K562 (cell line): ENCODE data around the gene CSF1. TPM values are rescaled to one million over a fixed set of nuclear protein-coding genes. Genes with fewer than 3 reads are reported as not detected.

Experiments
- ADNP ChIP-seq: fragments of 200-800 bp; sonication (Bioruptor generic); IDR thresholded peaks from 2 replicates; pipeline ENCODE4 v1.6.1; 2016; ENCODE audit warnings: missing genetic modification characterization, missing compliant biosample characterization
- ATF7 ChIP-seq: fragments of 450-650 bp; IDR thresholded peaks from 2 replicates; pipeline ENCODE4 v1.7.1; 2014; ENCODE audit warnings: mild to moderate bottlenecking, moderate library complexity
- C11orf30 ChIP-seq: fragments of 450-650 bp; IDR thresholded peaks from 2 replicates; pipeline ENCODE4 v1.6.1; 2016; ENCODE audit warnings: low read depth, mild to moderate bottlenecking
- EHMT2 ChIP-seq: fragments of 450-650 bp; IDR thresholded peaks from 2 replicates; pipeline ENCODE4 v1.6.1; 2018; ENCODE audit warnings: antibody characterized with exemption
- ELF1 ChIP-seq: fragments of 200-800 bp; sonication (Bioruptor generic); IDR thresholded peaks from 2 replicates; pipeline ENCODE4 v1.6.1; 2016; ENCODE audit warnings: missing genetic modification characterization, missing compliant biosample characterization
- ERF ChIP-seq: fragments of 450-650 bp; formaldehyde crosslinking; IDR thresholded peaks from 2 replicates; pipeline ENCODE4 v1.4.0; 2020; ENCODE audit warnings: mild to moderate bottlenecking, mixed read lengths
- GTF2E2 ChIP-seq: fragments of 200-800 bp; sonication (Bioruptor generic); IDR thresholded peaks from 2 replicates; pipeline ENCODE4 v1.6.1; 2016; ENCODE audit warnings: missing genetic modification characterization, missing compliant biosample characterization
- HEY1 ChIP-seq: fragments of 250-450 bp; sonication (Bioruptor Pico); IDR thresholded peaks from 2 replicates; pipeline ENCODE4 v1.5.0; 2020; ENCODE audit warnings: mild to moderate bottlenecking, moderate library complexity, borderline replicate concordance
- L3MBTL2 ChIP-seq: fragments of 450-650 bp; IDR thresholded peaks from 2 replicates; pipeline ENCODE4 v1.6.1; 2016; ENCODE audit warnings: mild to moderate bottlenecking, moderate library complexity
- PHF21A ChIP-seq: fragments of 450-650 bp; IDR thresholded peaks from 2 replicates; pipeline ENCODE4 v1.6.1; 2017; ENCODE audit warnings: low read depth, borderline replicate concordance
- SMAD1 ChIP-seq: fragments of 150-350 bp; IDR thresholded peaks from 2 replicates; pipeline ENCODE4 v1.6.1; 2014; ENCODE audit warnings: low read length, low read depth; ENCODE audit not compliant: partially characterized antibody
- SMAD3 ChIP-seq: fragments of 450-650 bp; formaldehyde crosslinking; conservative IDR thresholded peaks from 2 replicates; pipeline ENCODE4 v1.4.0; 2020; ENCODE audit warnings: mild to moderate bottlenecking
- ZNF134 ChIP-seq: fragments of 250-450 bp; sonication (Bioruptor Pico); conservative IDR thresholded peaks from 2 replicates; pipeline ENCODE4 v1.4.0; 2020
- ZNF24 ChIP-seq: fragments of 450-650 bp; IDR thresholded peaks from 2 replicates; pipeline ENCODE4 v1.6.1; 2016
- ZNF644 ChIP-seq: fragments of 200-800 bp; sonication (Bioruptor generic); IDR thresholded peaks from 2 replicates; pipeline ENCODE4 v1.6.1; 2016; ENCODE audit warnings: low read depth, missing genetic modification characterization, missing compliant biosample characterization
- polyA plus RNA-seq, 8 experiments: library from polyadenylated mRNA; depleted of rRNA in 4 of 8; stranded (reverse) in 5 of 8; unstranded in 3 of 8; fragments of >200 nt; fragmentation: Nextera tagmentation in 2 of 8; fragmentation: Illumina TruSeq in 1 of 8; extraction: Ambion mirVana in 2 of 8; extraction: Trizol in 1 of 8; gene quantifications; 2 replicates each; pipeline versions ENCODE4 v1.2.1 to v1.2.3, GENCODE V29; 2011 to 2014; ENCODE audit warnings: inconsistent platforms in 1 of 8, missing spikeins in 1 of 8
- total RNA-seq, 7 experiments: library from RNA; depleted of rRNA in 6 of 7; stranded (reverse); fragments of >200 nt in 6 of 7; fragmentation: Illumina TruSeq in 2 of 7; extraction: Trizol in 2 of 7; gene quantifications; 2 replicates each; pipeline versions ENCODE4 v1.2.1 to v1.2.3, GENCODE V29; 2011 to 2021; ENCODE audit warnings: low replicate concordance in 1 of 7
- TF ChIP-seq, protein P1 (sequence below), 2 experiments: fragments of 450-650 bp; conservative IDR thresholded peaks; 2 replicates each; pipeline ENCODE4 v1.6.1; 2017; ENCODE audit warnings: mild to moderate bottlenecking in 2 of 2, moderate library complexity in 2 of 2
- TF ChIP-seq, protein P2 (sequence below): IDR thresholded peaks from 2 replicates; pipeline ENCODE4 v1.6.1; 2011; ENCODE audit warnings: borderline replicate concordance, low read depth, mild to moderate bottlenecking, moderate library complexity, low read length; ENCODE audit not compliant: insufficient read depth, poor library complexity, severe bottlenecking

The CSF1 gene
- total and polyA plus RNA-seq, 9 of the 15 experiments (the other 6 are each of a cell fraction or from before 2014, with no cell fraction given) = 0.18 to 11.8 (median 2.8) TPM

DNA sequence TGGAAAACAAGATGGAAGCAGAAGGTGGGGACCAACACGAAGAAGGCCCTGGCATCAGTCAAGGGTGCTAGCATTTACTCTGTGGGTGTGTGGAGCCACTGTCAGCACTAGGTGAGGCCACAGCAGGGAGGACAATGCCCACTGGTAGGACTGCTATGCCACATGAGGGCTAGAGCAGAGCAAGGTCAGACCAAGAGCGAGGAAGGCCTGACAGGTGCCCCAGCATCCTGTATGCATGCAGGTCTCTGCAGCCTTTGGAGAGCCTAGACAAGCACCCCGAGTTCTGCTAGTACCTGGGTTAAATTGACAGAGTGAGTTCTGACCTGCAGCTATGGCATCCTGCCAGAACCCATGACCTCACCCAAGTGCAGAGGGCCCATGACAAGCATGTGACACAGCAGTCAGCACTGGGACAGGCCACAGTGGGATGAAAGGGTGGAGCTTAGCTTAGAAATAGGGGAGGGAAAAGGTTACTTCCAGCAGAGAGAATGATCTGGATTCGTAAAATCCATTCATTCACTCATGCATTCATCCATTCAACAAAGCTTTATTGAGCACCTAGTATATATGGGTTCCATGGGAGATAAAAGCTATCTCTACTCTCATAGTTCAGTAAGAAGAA lies 9.0 kb upstream of the CSF1 start (continued):
- TF ChIP-seq, protein P1, sequence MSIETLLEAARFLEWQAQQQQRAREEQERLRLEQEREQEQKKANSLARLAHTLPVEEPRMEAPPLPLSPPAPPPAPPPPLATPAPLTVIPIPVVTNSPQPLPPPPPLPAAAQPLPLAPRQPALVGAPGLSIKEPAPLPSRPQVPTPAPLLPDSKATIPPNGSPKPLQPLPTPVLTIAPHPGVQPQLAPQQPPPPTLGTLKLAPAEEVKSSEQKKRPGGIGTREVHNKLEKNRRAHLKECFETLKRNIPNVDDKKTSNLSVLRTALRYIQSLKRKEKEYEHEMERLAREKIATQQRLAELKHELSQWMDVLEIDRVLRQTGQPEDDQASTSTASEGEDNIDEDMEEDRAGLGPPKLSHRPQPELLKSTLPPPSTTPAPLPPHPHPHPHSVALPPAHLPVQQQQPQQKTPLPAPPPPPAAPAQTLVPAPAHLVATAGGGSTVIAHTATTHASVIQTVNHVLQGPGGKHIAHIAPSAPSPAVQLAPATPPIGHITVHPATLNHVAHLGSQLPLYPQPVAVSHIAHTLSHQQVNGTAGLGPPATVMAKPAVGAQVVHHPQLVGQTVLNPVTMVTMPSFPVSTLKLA (conservative IDR thresholded peaks at IDR 0.05) = peak in 1 of 2 experiments; percentile 59; a peak in 3 of 4 replicates
- TF ChIP-seq HEY1 (CRISPR knock-in tag) (0 out of 2 replicates have a peak, but pooled peaks have one; percentile 18), GTF2E2 (tag) (no peak), ERF (CRISPR knock-in tag) (no peak), L3MBTL2 (peak; percentile 77), ATF7 (peak; percentile 98), C11orf30 (peak; percentile 68), ZNF644 (peak; percentile 49), ADNP (tag) (peak; percentile 65; the same call in 1 of the 2 replicates), SMAD1 (peak; percentile 90), ZNF134 (CRISPR knock-in tag) (no peak), ZNF24 (peak; percentile 98), EHMT2 (peak; percentile 6; the same call in 1 of the 2 replicates), ELF1 (0 out of 2 replicates have a peak, but pooled peaks have one; percentile 16), PHF21A (peak; percentile 95; the same call in 1 of the 2 replicates), SMAD3 (CRISPR knock-in tag) (peak; percentile 56; the same call in 1 of the 2 replicates)
- TF ChIP-seq, protein P2, sequence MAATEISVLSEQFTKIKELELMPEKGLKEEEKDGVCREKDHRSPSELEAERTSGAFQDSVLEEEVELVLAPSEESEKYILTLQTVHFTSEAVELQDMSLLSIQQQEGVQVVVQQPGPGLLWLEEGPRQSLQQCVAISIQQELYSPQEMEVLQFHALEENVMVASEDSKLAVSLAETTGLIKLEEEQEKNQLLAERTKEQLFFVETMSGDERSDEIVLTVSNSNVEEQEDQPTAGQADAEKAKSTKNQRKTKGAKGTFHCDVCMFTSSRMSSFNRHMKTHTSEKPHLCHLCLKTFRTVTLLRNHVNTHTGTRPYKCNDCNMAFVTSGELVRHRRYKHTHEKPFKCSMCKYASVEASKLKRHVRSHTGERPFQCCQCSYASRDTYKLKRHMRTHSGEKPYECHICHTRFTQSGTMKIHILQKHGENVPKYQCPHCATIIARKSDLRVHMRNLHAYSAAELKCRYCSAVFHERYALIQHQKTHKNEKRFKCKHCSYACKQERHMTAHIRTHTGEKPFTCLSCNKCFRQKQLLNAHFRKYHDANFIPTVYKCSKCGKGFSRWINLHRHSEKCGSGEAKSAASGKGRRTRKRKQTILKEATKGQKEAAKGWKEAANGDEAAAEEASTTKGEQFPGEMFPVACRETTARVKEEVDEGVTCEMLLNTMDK = no peak
